GM23248 (cell line): ENCODE results near the gene TMPRSS11B. TPM values are rescaled to one million over a fixed set of nuclear protein-coding genes. Genes with fewer than 3 reads are reported as not detected.
"Not testable (repeated sequence)": the region's sequence is repeated elsewhere in the genome, so short reads cannot be mapped to it uniquely, and the experiment has no call there.

Experiments
- DNase-seq: peaks from one replicate; pipeline ENCODE4 v3.0.0-alpha.2; 2015
- H2AFZ ChIP-seq: fragments of 200-600 bp; sonication (generic); 2 replicates; pipeline ENCODE4 v1.6.1; 2016; ENCODE audit warnings: antibody characterized with exemption
- H3F3A ChIP-seq: fragments of 200-600 bp; sonication (generic); 2 replicates; pipeline ENCODE4 v1.6.1; 2016; ENCODE audit warnings: mild to moderate bottlenecking, antibody characterized with exemption, mixed run types; ENCODE audit not compliant: insufficient read depth
- H3K27ac ChIP-seq: fragments of 200-600 bp; sonication (generic); 2 replicates; pipeline ENCODE4 v1.5.1; 2016; ENCODE audit warnings: mild to moderate bottlenecking
- H3K27me3 ChIP-seq: fragments of 200-600 bp; sonication (generic); replicated peaks from 2 replicates; pipeline ENCODE4 v1.6.1; 2016; ENCODE audit warnings: mild to moderate bottlenecking; ENCODE audit not compliant: insufficient read depth
- H3K36me3 ChIP-seq: fragments of 200-600 bp; sonication (generic); 2 replicates; pipeline ENCODE4 v1.6.1; 2016; ENCODE audit warnings: low read depth, mild to moderate bottlenecking
- H3K4me1 ChIP-seq: fragments of 200-600 bp; sonication (generic); 2 replicates; pipeline ENCODE4 v1.6.1; 2016; ENCODE audit warnings: mild to moderate bottlenecking; ENCODE audit not compliant: insufficient read depth
- H3K4me2 ChIP-seq: fragments of 200-600 bp; sonication (generic); one replicate; pipeline ENCODE4 v1.6.1; 2016; ENCODE audit warnings: mild to moderate bottlenecking; ENCODE audit not compliant: unreplicated experiment
- H3K4me3 ChIP-seq: fragments of 200-600 bp; sonication (generic); 2 replicates; pipeline ENCODE4 v1.5.1; 2016; ENCODE audit warnings: mild to moderate bottlenecking
- H3K79me2 ChIP-seq: fragments of 200-600 bp; sonication (generic); 2 replicates; pipeline ENCODE4 v1.6.1; 2016; ENCODE audit warnings: mild to moderate bottlenecking; ENCODE audit not compliant: insufficient read depth
- H3K9ac ChIP-seq: fragments of 200-600 bp; sonication (generic); 2 replicates; pipeline ENCODE4 v1.6.1; 2016; ENCODE audit warnings: mild to moderate bottlenecking
- H3K9me2 ChIP-seq: fragments of 200-600 bp; sonication (generic); 2 replicates; pipeline ENCODE4 v1.6.1; 2016; ENCODE audit warnings: mixed run types, mild to moderate bottlenecking, moderate library complexity; ENCODE audit not compliant: insufficient read depth
- H3K9me3 ChIP-seq: fragments of 200-600 bp; sonication (generic); one replicate; pipeline ENCODE4 v1.6.1; 2017; ENCODE audit warnings: low read depth
- H4K20me1 ChIP-seq: fragments of 200-600 bp; sonication (generic); 2 replicates; pipeline ENCODE4 v1.6.0; 2016; ENCODE audit not compliant: insufficient read depth
- EZH2 ChIP-seq: fragments of 200-600 bp; sonication (generic); IDR thresholded peaks from 2 replicates; pipeline ENCODE4 v1.6.1; 2018; ENCODE audit warnings: antibody characterized with exemption, mild to moderate bottlenecking; ENCODE audit not compliant: insufficient read depth, poor library complexity, severe bottlenecking
- EZH2phosphoT487 ChIP-seq: fragments of 200-600 bp; sonication (generic); IDR thresholded peaks from 2 replicates; pipeline ENCODE4 v1.6.1; 2018; ENCODE audit warnings: antibody characterized with exemption, moderate library complexity, mild to moderate bottlenecking, low read depth; ENCODE audit not compliant: insufficient read depth
- WGBS, 2 experiments: methylation state at CpG; one replicate each; pipeline ENCODE4 v1.1.6; 2015 to 2017; ENCODE audit warnings: low lambda C conversion rate in 2 of 2, low coverage in 1 of 2; ENCODE audit errors: missing lambda C conversion rate in 2 of 2; 5-methylcytosine and 5-hydroxymethylcytosine counted together
- in situ Hi-C: fragments of 300-500 bp; cut with MboI; formaldehyde crosslinking; loops from 2 replicates; pipeline ENCODE4 v1.15.0; 2020
- polyA plus RNA-seq: library from polyadenylated mRNA; unstranded; fragments of >200 nt; fragmentation: Nextera tagmentation; extraction: Ambion mirVana; gene quantifications from 2 replicates; pipeline ENCODE4 v1.2.1, GENCODE V29; 2016
- total RNA-seq: library from RNA; depleted of rRNA; stranded (reverse); fragments of >200 nt; shearing (Covaris generic); gene quantifications from 2 replicates; pipeline ENCODE4 v1.2.3, GENCODE V29; 2014

Gene TMPRSS11B
- total and polyA plus RNA-seq, 2 experiments from 2014 or later: not detected

DNA sequence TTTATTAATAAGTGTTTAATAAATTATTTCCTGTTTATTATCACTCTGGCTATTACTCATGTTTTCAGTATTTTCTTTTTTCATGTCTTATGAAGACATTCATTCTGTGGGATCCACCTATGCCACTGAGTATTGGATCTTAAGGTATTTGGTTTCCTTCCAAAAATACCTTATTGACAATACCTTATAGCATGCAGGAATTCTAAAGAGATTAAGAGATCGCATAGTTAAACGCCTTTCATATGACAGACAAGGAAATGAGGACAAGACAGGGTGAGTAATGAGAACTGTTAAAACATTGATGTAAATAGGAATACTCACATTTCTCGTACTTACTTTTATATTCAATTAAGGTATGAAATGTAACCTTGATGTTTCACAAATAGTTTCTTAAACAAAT, 38.2 kb upstream of the TMPRSS11B start:
- 66 to 71% methylated on average over 3 of the region's 3 CpGs for WGBS, 2 experiments
- in situ Hi-C loops: no loop called here
- no peaks in the 10 kb centered on the region for H3K27me3 ChIP-seq
- no peak overlapping the region for H3K9ac ChIP-seq
- H3K79me2 ChIP-seq: no peaks in the 10 kb centered on the region
- H3F3A ChIP-seq: no peaks in the 10 kb centered on the region
- H3K4me1 ChIP-seq: no peaks in the 10 kb centered on the region
- no peak overlapping the region for H3K27ac ChIP-seq
- H3K4me3 ChIP-seq: no peak overlapping the region
- H3K36me3 ChIP-seq: no peaks in the 10 kb centered on the region
- no peak for DNase-seq
- TF ChIP-seq EZH2phosphoT487: no peak
- no peak for TF ChIP-seq EZH2
- no peaks in the 10 kb centered on the region for H3K9me2 ChIP-seq
- no peaks in the 10 kb centered on the region for H4K20me1 ChIP-seq
- no peak overlapping the region for H2AFZ ChIP-seq
- H3K9me3 ChIP-seq: no peaks in the 10 kb centered on the region
- no peak overlapping the region for H3K4me2 ChIP-seq

- no peaks in the 10 kb centered on the region for H3K36me3 ChIP-seq
- H2AFZ ChIP-seq: no peak overlapping the region
- no peaks in the 10 kb centered on the region for H3K79me2 ChIP-seq
- H3K4me1 ChIP-seq: no peaks in the 10 kb centered on the region
- H3K27ac ChIP-seq: no peak overlapping the region
- TF ChIP-seq EZH2phosphoT487 (no peak), EZH2 (no peak)
- no peak overlapping the region for H3K9ac ChIP-seq
- H3F3A ChIP-seq: no peaks in the 10 kb centered on the region
- 78 to 85% methylated on average over 2 of the region's 2 CpGs for WGBS, 2 experiments
- no peaks in the 10 kb centered on the region for H3K27me3 ChIP-seq
- no peak for DNase-seq
- no peak overlapping the region for H3K4me3 ChIP-seq
- H3K9me2 ChIP-seq: no peaks in the 10 kb centered on the region
- no peak overlapping the region for H3K4me2 ChIP-seq
- no peaks in the 10 kb centered on the region for H3K9me3 ChIP-seq
- in situ Hi-C loops: no loop called here
- H4K20me1 ChIP-seq: no peaks in the 10 kb centered on the region
Observed at GRCh38 chr4:68283095-68283494, 37.6 kb upstream of the TMPRSS11B start.

GRCh38 chr4:68281796-68282740, 36.6 kb upstream of the TMPRSS11B start:
- H3K79me2 ChIP-seq, H3K9me2 ChIP-seq, H3F3A ChIP-seq, H2AFZ ChIP-seq, DNase-seq, H3K9ac ChIP-seq, H3K4me3 ChIP-seq, in situ Hi-C loops, H3K4me2 ChIP-seq, H3K27me3 ChIP-seq, H3K36me3 ChIP-seq, H4K20me1 ChIP-seq, H3K9me3 ChIP-seq, H3K27ac ChIP-seq, H3K4me1 ChIP-seq: not testable (repeated sequence)
- WGBS, 2 experiments: 74 to 78% methylated on average over 10 of the region's 10 CpGs

DNA sequence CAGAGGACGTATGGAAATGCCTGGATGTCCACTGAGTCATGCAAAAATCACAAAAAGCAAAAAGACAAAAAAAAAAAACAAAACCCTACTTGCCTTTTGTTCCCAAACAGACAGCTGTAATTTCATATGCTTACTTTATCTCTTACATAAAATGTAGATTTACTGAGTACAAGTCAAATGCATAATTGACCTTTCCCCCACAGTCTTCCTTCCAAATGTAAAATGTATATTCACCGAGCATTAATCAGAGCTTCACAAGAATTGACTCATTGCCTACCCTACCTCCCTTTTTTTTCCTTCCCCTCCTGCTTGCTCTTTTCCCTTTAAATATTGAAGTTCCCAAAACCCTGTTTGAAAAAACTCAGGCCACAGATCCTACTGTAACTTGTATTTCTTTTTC, 32.5 kb upstream of the TMPRSS11B start:
- H2AFZ ChIP-seq: no peak overlapping the region
- H3K4me2 ChIP-seq: no peak overlapping the region
- H4K20me1 ChIP-seq: no peaks in the 10 kb centered on the region
- no peaks in the 10 kb centered on the region for H3K9me3 ChIP-seq
- no peak overlapping the region for H3K4me3 ChIP-seq
- no peak overlapping the region for H3K9ac ChIP-seq
- no peaks in the 10 kb centered on the region for H3K79me2 ChIP-seq
- WGBS, 2 experiments: 56 to 61% methylated on average over 2 of the region's 2 CpGs
- no peaks in the 10 kb centered on the region for H3K36me3 ChIP-seq
- H3K27me3 ChIP-seq: no peaks in the 10 kb centered on the region
- H3F3A ChIP-seq: peaks cover 7% of the 10 kb centered on the region
- H3K4me1 ChIP-seq: peaks cover 9% of the 10 kb centered on the region
- no peaks in the 10 kb centered on the region for H3K9me2 ChIP-seq
- in situ Hi-C loops: loop anchor here (10.0 kb wide), 1 partner anchor 107 kb away; no protein-coding TSS in a partner anchor
- TF ChIP-seq EZH2phosphoT487 (no peak), EZH2 (no peak)
- DNase-seq: no peak
- H3K27ac ChIP-seq: no peak overlapping the region
